ENCODE data around the gene TANGO2. TPM values are rescaled to one million over a fixed set of nuclear protein-coding genes. Genes with fewer than 3 reads are reported as not detected.

Gene TANGO2
- total and polyA plus RNA-seq, 9 donors = 11.0 to 17.5 (median 13.3) TPM

GRCh38 chr22:20009582-20010306 is 11.2 kb upstream of the TANGO2 start:
- intact Hi-C loops (cut with DNase I) = loop anchor here in 1 of 4 donors (5.0 kb wide), 1 partner anchor 37 kb away; no protein-coding TSS in a partner anchor
- Histone ChIP-seq H3K36me3 (no peaks in the 10 kb centered on the region), H3K27ac (no peak overlapping the region), H3K4me3 (no peak overlapping the region), H3K9me3 (no peaks in the 10 kb centered on the region), H3K27me3 (no peaks in the 10 kb centered on the region), H3K4me1 (ENCODE audit: insufficient read depth) (no peaks in the 10 kb centered on the region)
- TF ChIP-seq, protein P1, sequence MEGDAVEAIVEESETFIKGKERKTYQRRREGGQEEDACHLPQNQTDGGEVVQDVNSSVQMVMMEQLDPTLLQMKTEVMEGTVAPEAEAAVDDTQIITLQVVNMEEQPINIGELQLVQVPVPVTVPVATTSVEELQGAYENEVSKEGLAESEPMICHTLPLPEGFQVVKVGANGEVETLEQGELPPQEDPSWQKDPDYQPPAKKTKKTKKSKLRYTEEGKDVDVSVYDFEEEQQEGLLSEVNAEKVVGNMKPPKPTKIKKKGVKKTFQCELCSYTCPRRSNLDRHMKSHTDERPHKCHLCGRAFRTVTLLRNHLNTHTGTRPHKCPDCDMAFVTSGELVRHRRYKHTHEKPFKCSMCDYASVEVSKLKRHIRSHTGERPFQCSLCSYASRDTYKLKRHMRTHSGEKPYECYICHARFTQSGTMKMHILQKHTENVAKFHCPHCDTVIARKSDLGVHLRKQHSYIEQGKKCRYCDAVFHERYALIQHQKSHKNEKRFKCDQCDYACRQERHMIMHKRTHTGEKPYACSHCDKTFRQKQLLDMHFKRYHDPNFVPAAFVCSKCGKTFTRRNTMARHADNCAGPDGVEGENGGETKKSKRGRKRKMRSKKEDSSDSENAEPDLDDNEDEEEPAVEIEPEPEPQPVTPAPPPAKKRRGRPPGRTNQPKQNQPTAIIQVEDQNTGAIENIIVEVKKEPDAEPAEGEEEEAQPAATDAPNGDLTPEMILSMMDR (IDR thresholded peaks at IDR 0.05) = no peak
- TF ChIP-seq EP300 (IDR thresholded peaks at IDR 0.05) = no peak
- DNase-seq = peak in 1 of 5 donors; percentile 4
- 92 to 95% (median 94%) methylated on average over 8 of the region's 8 CpGs for WGBS, 3 donors

- Histone ChIP-seq H3K27me3 (no peaks in the 10 kb centered on the region), H3K4me1 (ENCODE audit: insufficient read depth) (no peaks in the 10 kb centered on the region), H3K27ac (no peak overlapping the region), H3K4me3 (no peak overlapping the region), H3K36me3 (no peaks in the 10 kb centered on the region), H3K9me3 (no peaks in the 10 kb centered on the region)
- TF ChIP-seq, protein P1 (IDR thresholded peaks at IDR 0.05) = no peak
- intact Hi-C loops (cut with DNase I) = loop anchor here in 1 of 4 donors (5.0 kb wide), 1 partner anchor 38 kb away; no protein-coding TSS in a partner anchor
- DNase-seq = peak in 1 of 5 donors; percentile 16
- WGBS, 3 donors = 84 to 89% (median 86%) methylated on average over 14 of the region's 14 CpGs
These were observed 10.4 kb upstream of the TANGO2 start for GRCh38 chr22:20010307-20011122.

DNA sequence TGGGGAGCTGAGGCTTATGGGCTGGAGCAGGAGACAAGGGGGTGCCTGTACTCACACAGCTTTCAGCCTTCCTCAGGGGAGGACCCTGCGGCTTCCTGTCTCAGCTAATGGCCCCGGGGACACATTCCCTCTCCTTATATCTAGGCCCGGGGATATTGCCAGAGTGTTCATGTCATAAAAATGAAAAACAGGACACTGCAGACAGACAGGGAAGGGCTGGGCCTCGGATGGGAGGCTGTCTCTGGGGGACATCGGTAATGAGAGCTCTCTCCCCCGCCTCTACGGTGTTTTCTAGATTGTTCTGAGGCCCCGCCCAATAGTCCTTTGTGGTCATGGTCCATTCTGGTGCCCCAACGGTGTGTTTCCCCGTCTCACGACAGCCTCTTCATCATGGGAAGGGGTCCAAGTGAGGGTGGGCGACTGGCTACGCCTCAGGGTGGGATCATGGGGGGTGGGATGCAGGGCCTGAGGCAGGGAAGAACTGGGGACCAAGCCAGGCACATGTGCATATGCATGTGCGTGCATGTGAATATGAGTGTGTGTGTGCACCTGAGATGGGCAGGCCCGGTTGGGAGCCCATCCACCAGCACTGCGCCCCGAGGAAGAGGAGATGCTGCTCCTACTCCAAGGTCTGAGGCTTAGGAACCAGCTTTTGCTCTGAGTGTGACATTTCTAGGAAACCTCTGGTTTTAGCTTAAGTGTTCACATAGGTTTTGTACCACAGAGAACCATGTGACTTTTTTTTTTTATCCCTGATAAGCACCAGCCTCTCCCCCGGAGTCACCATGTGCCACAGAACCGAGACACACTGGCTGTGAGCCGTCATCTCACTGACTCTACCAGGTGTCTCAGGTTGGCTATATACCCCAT is 9.6 kb upstream of the TANGO2 start:
- H3K4me3 ChIP-seq = no peak overlapping the region
- TF ChIP-seq, protein P1 (IDR thresholded peaks at IDR 0.05) = no peak
- no peak for TF ChIP-seq EP300 (IDR thresholded peaks at IDR 0.05)
- no peak for TF ChIP-seq POLR2A (IDR thresholded peaks at IDR 0.05)
- no peaks in the 10 kb centered on the region for H3K27me3 ChIP-seq
- no peaks in the 10 kb centered on the region for H3K36me3 ChIP-seq
- no peaks in the 10 kb centered on the region for H3K9me3 ChIP-seq
- H3K4me1 ChIP-seq (ENCODE audit: insufficient read depth) = peaks cover 2% of the 10 kb centered on the region
- H3K27ac ChIP-seq = no peak overlapping the region
- intact Hi-C loops (cut with DNase I) = loop anchor here in 1 of 4 donors (5.0 kb wide), 1 partner anchor 39 kb away; no protein-coding TSS in a partner anchor
- peak in 1 of 5 donors; percentile 11 for DNase-seq
- 78 to 79% (median 78%) methylated on average over 20 of the region's 20 CpGs for WGBS, 3 donors
